Gastroesophageal sphincter (tissue), 3 donors: ENCODE measurements around the gene FIBP.

ENCODE experiments used
- CTCF ChIP-seq, 4 experiments: fragments of 200-600 bp in 2 of 4; fragments of 450-650 bp in 2 of 4; sonication (generic) in 1 of 4; IDR thresholded peaks; one replicate each; pipeline ENCODE4 v1.5.1; 2017 to 2019; ENCODE audit warnings: antibody characterized with exemption in 4 of 4, mild to moderate bottlenecking in 2 of 4, moderate library complexity in 2 of 4
- POLR2A ChIP-seq, 2 donors: fragments of 450-650 bp; IDR thresholded peaks; one replicate each; pipeline ENCODE4 v1.6.1; 2017; ENCODE audit warnings: antibody characterized with exemption in 2 of 2, mild to moderate bottlenecking in 2 of 2, moderate library complexity in 1 of 2

GRCh38 chr11:65927904-65928397, 39.7 kb upstream of the FIBP start:
- TF ChIP-seq CTCF (IDR thresholded peaks at IDR 0.05) (no peak), POLR2A (IDR thresholded peaks at IDR 0.05) (no peak)
